ENCODE results near the gene CNGA2. TPM values are rescaled to one million over a fixed set of nuclear protein-coding genes. Genes with fewer than 3 reads are reported as not detected.

The CNGA2 gene
- total and polyA plus RNA-seq, 10 of the 15 experiments (the other 5 are each of a cell fraction or from before 2014, with no cell fraction given) = not detected

DNA sequence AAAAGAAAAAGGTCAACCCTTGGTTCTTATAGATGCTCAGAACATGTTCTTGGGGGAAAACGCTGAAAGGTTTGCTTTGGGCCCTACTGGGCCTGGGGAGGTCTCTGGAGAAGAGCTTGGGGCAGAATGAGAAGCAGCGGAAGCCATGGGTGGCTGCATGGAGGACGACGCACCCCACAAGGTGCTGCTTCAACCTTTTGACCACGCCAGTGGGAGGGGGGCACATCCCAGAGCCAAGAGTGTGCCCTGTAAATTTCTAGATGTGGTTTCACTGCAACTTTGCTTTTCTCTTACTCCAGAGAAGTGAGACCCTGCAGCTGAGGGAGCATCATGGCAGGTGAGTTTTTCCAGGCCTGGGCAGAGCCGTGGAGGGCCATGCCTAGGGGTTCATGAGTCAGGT lies 36.1 kb upstream of the CNGA2 start:
- in situ Hi-C loops (cut with MboI) (loop anchor here (25.0 kb wide), 1 partner anchor 936 kb away; no protein-coding TSS in a partner anchor), intact Hi-C loops (cut with micrococcal nuclease; ENCODE audit: unreplicated experiment) (no loop called here)
- no peak overlapping the region for H3K4me3 ChIP-seq
- no peak for TF ChIP-seq PML (IDR thresholded peaks at IDR 0.05; ENCODE audit: low read length)
- no peak for TF ChIP-seq NR2F1 (conservative IDR thresholded peaks at IDR 0.05)
- no peak for TF ChIP-seq RUNX3 (IDR thresholded peaks at IDR 0.05; ENCODE audit: low read length)
- no peak for TF ChIP-seq HCFC1 (IDR thresholded peaks at IDR 0.05; ENCODE audit: low read length)
- no peak for TF ChIP-seq MEF2B (IDR thresholded peaks at IDR 0.05; ENCODE audit: partially characterized antibody, poor library complexity, severe bottlenecking)
- TF ChIP-seq, protein P1, sequence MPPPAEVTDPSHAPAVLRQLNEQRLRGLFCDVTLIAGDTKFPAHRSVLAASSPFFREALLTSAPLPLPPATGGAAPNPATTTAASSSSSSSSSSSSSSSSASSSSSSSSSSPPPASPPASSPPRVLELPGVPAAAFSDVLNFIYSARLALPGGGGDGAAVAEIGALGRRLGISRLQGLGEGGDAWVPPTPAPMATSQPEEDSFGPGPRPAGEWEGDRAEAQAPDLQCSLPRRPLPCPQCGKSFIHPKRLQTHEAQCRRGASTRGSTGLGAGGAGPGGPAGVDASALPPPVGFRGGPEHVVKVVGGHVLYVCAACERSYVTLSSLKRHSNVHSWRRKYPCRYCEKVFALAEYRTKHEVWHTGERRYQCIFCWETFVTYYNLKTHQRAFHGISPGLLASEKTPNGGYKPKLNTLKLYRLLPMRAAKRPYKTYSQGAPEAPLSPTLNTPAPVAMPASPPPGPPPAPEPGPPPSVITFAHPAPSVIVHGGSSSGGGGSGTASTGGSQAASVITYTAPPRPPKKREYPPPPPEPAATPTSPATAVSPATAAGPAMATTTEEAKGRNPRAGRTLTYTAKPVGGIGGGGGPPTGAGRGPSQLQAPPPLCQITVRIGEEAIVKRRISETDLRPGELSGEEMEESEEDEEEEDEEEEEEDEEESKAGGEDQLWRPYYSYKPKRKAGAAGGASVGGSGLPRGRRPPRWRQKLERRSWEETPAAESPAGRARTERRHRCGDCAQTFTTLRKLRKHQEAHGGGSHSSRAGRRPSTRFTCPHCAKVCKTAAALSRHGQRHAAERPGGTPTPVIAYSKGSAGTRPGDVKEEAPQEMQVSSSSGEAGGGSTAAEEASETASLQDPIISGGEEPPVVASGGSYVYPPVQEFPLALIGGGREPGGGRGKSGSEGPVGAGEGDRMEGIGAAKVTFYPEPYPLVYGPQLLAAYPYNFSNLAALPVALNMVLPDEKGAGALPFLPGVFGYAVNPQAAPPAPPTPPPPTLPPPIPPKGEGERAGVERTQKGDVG (CRISPR knock-in tag; IDR thresholded peaks at IDR 0.05) = no peak
- no peak for TF ChIP-seq CREM (IDR thresholded peaks at IDR 0.05; ENCODE audit: low read depth)
- no peak for TF ChIP-seq NKRF (conservative IDR thresholded peaks at IDR 0.05)
- no peak for TF ChIP-seq MTA2 (IDR thresholded peaks at IDR 0.05; ENCODE audit: low read depth)
- BruUV-seq (replicated peaks) = no TSS peak
- ChIA-PET POLR2A (no interaction called here), SMC1A (ENCODE audit: uncharacterized antibody, unreplicated experiment) (no interaction called here), CTCF (no interaction called here), RAD21 (ENCODE audit: unreplicated experiment) (no interaction called here)
- H2AFZ ChIP-seq (ENCODE audit: control insufficient read depth, low read depth, low read length) = no peak overlapping the region
- DNase-seq (ENCODE audit: low read depth, low spot score) (no peak), ATAC-seq (no peak), FAIRE-seq (no peak)
- H3K36me3 ChIP-seq (ENCODE audit: control insufficient read depth in 2 of 2, insufficient read depth in 2 of 2, low read length in 1 of 2) = no peaks in the 10 kb centered on the region
- no peaks in the 10 kb centered on the region for H3K79me2 ChIP-seq (ENCODE audit: control insufficient read depth, insufficient read depth, low read length)
- no peak overlapping the region for H3K4me2 ChIP-seq (ENCODE audit: control insufficient read depth, insufficient read depth)
- 16% methylated on average over 6 of the region's 6 CpGs for WGBS (ENCODE audit: insufficient coverage, insufficient replicate concordance, low lambda C conversion rate, missing lambda C conversion rate)
- no peak overlapping the region for H3K9ac ChIP-seq (ENCODE audit: control insufficient read depth, insufficient read depth, low read length)
- no peaks in the 10 kb centered on the region for H3K9me3 ChIP-seq (replicated peaks; ENCODE audit: control insufficient read depth, insufficient read depth, low read length)
- H3K27ac ChIP-seq (ENCODE audit: control insufficient read depth, insufficient read depth) = no peak overlapping the region
- no peaks in the 10 kb centered on the region for H3K4me1 ChIP-seq (ENCODE audit: control insufficient read depth, insufficient read depth, low read length)
- no peaks in the 10 kb centered on the region for H4K20me1 ChIP-seq (ENCODE audit: control insufficient read depth, insufficient read depth)
- no peaks in the 10 kb centered on the region for H3K27me3 ChIP-seq (replicated peaks in 1 of 2; ENCODE audit: control insufficient read depth in 2 of 2, insufficient read depth in 2 of 2, low read length in 1 of 2)

All from GM12878 (cell line).